Panc1 (cell line): Measurements from ENCODE around the gene SBF1. TPM values are rescaled to one million over a fixed set of nuclear protein-coding genes. Genes with fewer than 3 reads are reported as not detected.

ENCODE experiments used
- ATAC-seq: fragments of 200-7000 bp; cut with Tn5 transposase; 2 replicates; pipeline ENCODE4 v1.9.1; 2020; ENCODE audit warnings: mild to moderate bottlenecking, moderate library complexity
- BruUV-seq: library from RNA; stranded (reverse); fragments of 400-500 nt; replicated peaks from 2 replicates; lab custom pipeline; 2021; lab: Mats Ljungman, UMichigan
- CTCF ChIA-PET: fragments of 300-600 bp; sonication (Branson Sonifier 250); formaldehyde crosslinking; loops from one replicate; lab custom pipeline; 2022; ENCODE audit warnings: antibody characterized with exemption; lab: Charles Lee
- POLR2A ChIA-PET: fragments of 300-600 bp; sonication (Branson Sonifier 250); formaldehyde crosslinking; loops from one replicate; lab custom pipeline; 2022; ENCODE audit warnings: antibody characterized with exemption; lab: Charles Lee
- DNase-seq: peaks from one replicate; pipeline ENCODE4 v3.0.0-alpha.2; 2010; ENCODE audit warnings: low read depth, low spot score
- H3K27ac ChIP-seq: 2 replicates; pipeline ENCODE4 v1.5.1; 2011; ENCODE audit warnings: mild to moderate bottlenecking, low read length, inconsistent platforms
- H3K27me3 ChIP-seq: fragments of 200-500 bp; sonication (Bioruptor generic); 2 replicates; pipeline ENCODE4 v1.6.0; 2014; ENCODE audit warnings: low read length, inconsistent platforms; ENCODE audit not compliant: control insufficient read depth, insufficient read depth
- H3K36me3 ChIP-seq: fragments of 200-500 bp; sonication (Bioruptor generic); 2 replicates; pipeline ENCODE4 v1.5.1; 2014; ENCODE audit warnings: inconsistent platforms, mild to moderate bottlenecking, low read length, moderate library complexity; ENCODE audit not compliant: control insufficient read depth, insufficient read depth
- H3K4me1 ChIP-seq: 2 replicates; pipeline ENCODE4 v1.5.1; 2011; ENCODE audit warnings: inconsistent platforms, mild to moderate bottlenecking, low read length, moderate library complexity; ENCODE audit not compliant: control insufficient read depth, insufficient read depth
- H3K4me3 ChIP-seq, 2 experiments: 2 replicates each; pipeline ENCODE4 v1.5.1; 2011 to 2012; ENCODE audit warnings: low read depth in 2 of 2, low read length in 2 of 2, mild to moderate bottlenecking in 2 of 2, inconsistent platforms in 1 of 2, moderate library complexity in 1 of 2
- H3K9me3 ChIP-seq: fragments of 200-500 bp; sonication (Bioruptor generic); 2 replicates; pipeline ENCODE4 v1.5.1; 2014; ENCODE audit warnings: low read depth, mild to moderate bottlenecking, inconsistent platforms, low read length, moderate library complexity; ENCODE audit not compliant: control insufficient read depth, insufficient read depth
- POLR2AphosphoS5 ChIP-seq: IDR thresholded peaks from 2 replicates; pipeline ENCODE4 v1.6.1; 2012; ENCODE audit warnings: mild to moderate bottlenecking, low read depth, low read length, moderate library complexity
- SIN3A ChIP-seq: IDR thresholded peaks from 2 replicates; pipeline ENCODE4 v1.6.1; 2012; ENCODE audit warnings: low read depth, mild to moderate bottlenecking, low read length, moderate library complexity, borderline replicate concordance; ENCODE audit not compliant: insufficient read depth
- TCF7L2 ChIP-seq: IDR thresholded peaks from 2 replicates; pipeline ENCODE4 v1.6.1; 2011; ENCODE audit warnings: mild to moderate bottlenecking, low read depth, low read length, inconsistent platforms
- in situ Hi-C: cut with HindIII; loops from 2 replicates; pipeline ENCODE4 v1.10.0; 2016; ENCODE audit warnings: low sequenced_read_pairs, low pct_unique_long_range_greater_than_20kb
- intact Hi-C: fragments of 100-400 bp; cut with micrococcal nuclease; formaldehyde crosslinking; loops from one replicate; pipeline ENCODE4 v1.10.0; 2022; ENCODE audit not compliant: unreplicated experiment
- total RNA-seq: library from RNA; stranded (reverse); gene quantifications from one replicate; pipeline ENCODE4 v1.2.1, GENCODE V29; 2021; ENCODE audit not compliant: unreplicated experiment
- TF ChIP-seq, protein P1 (sequence below), 2 experiments: IDR thresholded peaks; 2 replicates each; pipeline ENCODE4 v1.6.1; 2011 to 2012; ENCODE audit warnings: low read depth in 2 of 2, control low read depth in 1 of 2, low read length in 1 of 2, mild to moderate bottlenecking in 1 of 2, moderate library complexity in 1 of 2; ENCODE audit not compliant: insufficient read depth in 1 of 2
- TF ChIP-seq, protein P2 (sequence below): fragments of 450-650 bp; IDR thresholded peaks from 2 replicates; pipeline ENCODE4 v1.5.1; 2017; ENCODE audit warnings: mild to moderate bottlenecking

The SBF1 gene
- total RNA-seq, 1 experiment from 2014 or later: 59.2 TPM

DNA sequence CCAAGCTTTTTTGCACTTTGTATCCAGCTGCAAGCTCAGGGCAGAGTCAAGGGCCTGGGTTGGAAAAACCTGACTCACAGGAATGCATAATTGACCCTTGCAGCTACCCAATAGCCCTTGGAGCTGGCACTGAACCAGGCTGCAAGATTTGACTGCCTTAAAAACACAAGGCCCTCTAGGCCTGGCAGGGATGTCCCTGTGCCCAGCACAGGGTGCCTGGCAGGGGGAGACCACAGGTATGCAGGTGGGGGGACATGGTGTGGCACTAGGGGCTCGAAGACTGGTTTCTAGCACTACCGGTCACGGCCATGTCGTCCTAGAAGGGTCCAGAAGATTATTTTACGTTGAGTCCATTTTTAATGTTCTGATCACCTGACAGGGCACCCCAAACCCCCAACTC, 30.2 kb downstream of the SBF1 start:
- no peaks in the 10 kb centered on the region for H3K36me3 ChIP-seq
- in situ Hi-C loops: no loop called here
- DNase-seq (no peak), ATAC-seq (peak; percentile 38)
- no TSS peak for BruUV-seq
- H3K4me1 ChIP-seq: peaks cover 22% of the 10 kb centered on the region
- no peaks in the 10 kb centered on the region for H3K9me3 ChIP-seq
- peak overlapping the region; percentile 70 for H3K27ac ChIP-seq
- intact Hi-C loops: no loop called here
- no peak; the same call in 1 of the 2 replicates for TF ChIP-seq POLR2AphosphoS5
- TF ChIP-seq SIN3A: no peak
- TF ChIP-seq TCF7L2: no peak
- TF ChIP-seq, protein P1, sequence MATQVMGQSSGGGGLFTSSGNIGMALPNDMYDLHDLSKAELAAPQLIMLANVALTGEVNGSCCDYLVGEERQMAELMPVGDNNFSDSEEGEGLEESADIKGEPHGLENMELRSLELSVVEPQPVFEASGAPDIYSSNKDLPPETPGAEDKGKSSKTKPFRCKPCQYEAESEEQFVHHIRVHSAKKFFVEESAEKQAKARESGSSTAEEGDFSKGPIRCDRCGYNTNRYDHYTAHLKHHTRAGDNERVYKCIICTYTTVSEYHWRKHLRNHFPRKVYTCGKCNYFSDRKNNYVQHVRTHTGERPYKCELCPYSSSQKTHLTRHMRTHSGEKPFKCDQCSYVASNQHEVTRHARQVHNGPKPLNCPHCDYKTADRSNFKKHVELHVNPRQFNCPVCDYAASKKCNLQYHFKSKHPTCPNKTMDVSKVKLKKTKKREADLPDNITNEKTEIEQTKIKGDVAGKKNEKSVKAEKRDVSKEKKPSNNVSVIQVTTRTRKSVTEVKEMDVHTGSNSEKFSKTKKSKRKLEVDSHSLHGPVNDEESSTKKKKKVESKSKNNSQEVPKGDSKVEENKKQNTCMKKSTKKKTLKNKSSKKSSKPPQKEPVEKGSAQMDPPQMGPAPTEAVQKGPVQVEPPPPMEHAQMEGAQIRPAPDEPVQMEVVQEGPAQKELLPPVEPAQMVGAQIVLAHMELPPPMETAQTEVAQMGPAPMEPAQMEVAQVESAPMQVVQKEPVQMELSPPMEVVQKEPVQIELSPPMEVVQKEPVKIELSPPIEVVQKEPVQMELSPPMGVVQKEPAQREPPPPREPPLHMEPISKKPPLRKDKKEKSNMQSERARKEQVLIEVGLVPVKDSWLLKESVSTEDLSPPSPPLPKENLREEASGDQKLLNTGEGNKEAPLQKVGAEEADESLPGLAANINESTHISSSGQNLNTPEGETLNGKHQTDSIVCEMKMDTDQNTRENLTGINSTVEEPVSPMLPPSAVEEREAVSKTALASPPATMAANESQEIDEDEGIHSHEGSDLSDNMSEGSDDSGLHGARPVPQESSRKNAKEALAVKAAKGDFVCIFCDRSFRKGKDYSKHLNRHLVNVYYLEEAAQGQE (IDR thresholded peaks at IDR 0.05; ENCODE audit: insufficient read depth in 1 of 2, low read depth in 2 of 2, low read length in 1 of 2): no peak
- TF ChIP-seq, protein P2, sequence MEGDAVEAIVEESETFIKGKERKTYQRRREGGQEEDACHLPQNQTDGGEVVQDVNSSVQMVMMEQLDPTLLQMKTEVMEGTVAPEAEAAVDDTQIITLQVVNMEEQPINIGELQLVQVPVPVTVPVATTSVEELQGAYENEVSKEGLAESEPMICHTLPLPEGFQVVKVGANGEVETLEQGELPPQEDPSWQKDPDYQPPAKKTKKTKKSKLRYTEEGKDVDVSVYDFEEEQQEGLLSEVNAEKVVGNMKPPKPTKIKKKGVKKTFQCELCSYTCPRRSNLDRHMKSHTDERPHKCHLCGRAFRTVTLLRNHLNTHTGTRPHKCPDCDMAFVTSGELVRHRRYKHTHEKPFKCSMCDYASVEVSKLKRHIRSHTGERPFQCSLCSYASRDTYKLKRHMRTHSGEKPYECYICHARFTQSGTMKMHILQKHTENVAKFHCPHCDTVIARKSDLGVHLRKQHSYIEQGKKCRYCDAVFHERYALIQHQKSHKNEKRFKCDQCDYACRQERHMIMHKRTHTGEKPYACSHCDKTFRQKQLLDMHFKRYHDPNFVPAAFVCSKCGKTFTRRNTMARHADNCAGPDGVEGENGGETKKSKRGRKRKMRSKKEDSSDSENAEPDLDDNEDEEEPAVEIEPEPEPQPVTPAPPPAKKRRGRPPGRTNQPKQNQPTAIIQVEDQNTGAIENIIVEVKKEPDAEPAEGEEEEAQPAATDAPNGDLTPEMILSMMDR: no peak
- CTCF ChIA-PET: no interaction called here
- POLR2A ChIA-PET: interaction anchor here (0.5 to 0.7 kb wide), 2 partner anchors 192 to 250 kb away, joined by 3 to 5 read pairs; no protein-coding TSS in a partner anchor
- H3K4me3 ChIP-seq: no peak overlapping the region
- H3K27me3 ChIP-seq: no peaks in the 10 kb centered on the region

DNA sequence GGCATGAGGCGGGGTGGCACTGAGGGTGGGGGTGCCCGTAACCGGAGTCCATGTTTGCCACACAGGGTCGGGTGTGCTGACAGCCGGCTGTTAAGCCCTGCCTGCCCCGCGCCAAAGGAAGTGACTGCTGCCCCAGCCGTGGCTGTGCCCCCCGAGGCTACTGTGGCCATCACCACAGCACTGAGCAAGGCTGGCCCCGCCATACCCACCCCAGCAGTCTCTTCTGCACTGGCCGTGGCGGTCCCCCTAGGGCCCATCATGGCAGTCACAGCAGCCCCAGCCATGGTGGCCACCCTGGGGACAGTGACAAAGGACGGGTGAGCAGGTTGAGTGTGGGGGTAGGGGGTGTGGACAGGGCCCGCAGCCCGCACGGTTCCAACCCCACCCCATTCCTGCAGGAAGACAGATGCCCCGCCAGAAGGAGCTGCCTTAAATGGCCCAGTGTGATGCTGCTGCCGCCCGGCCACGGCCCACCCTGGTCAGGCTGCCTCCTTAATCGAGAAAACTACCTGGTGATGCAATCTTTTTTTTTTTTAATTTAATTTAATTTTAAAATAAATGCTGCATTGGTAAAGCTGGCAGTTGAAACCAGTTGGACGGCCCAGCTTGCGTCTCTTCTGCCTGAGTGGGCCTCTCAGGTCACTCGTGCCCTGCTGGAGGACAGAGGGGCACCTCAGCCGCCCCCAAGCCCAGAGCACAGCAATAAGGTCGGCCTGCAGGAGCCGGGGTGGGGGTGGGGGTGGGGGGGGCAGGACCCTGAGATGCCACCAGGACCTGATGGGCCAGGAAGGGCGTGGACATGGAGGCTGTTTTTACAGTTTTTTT, 30.8 kb downstream of the SBF1 start:
- intact Hi-C loops (no loop called here), in situ Hi-C loops (no loop called here)
- H3K27ac ChIP-seq: peak overlapping the region; percentile 63
- no peaks in the 10 kb centered on the region for H3K27me3 ChIP-seq
- DNase-seq: no peak
- ChIA-PET CTCF (no interaction called here), POLR2A (interaction anchor here (0.7 kb wide), 1 partner anchor 249 kb away, joined by 3 read pairs; no protein-coding TSS in a partner anchor)
- TF ChIP-seq TCF7L2 (no peak), SIN3A (no peak)
- no peak overlapping the region for H3K4me3 ChIP-seq
- H3K9me3 ChIP-seq: no peaks in the 10 kb centered on the region
- 0 out of 2 replicates have a peak, but pooled peaks have one; percentile 2 for ATAC-seq
- no peaks in the 10 kb centered on the region for H3K36me3 ChIP-seq
- peaks cover 22% of the 10 kb centered on the region for H3K4me1 ChIP-seq
- no TSS peak for BruUV-seq
